ENCODE data around the gene USP38. TPM values are rescaled to one million over a fixed set of nuclear protein-coding genes. Genes with fewer than 3 reads are reported as not detected.
"Not testable (repeated sequence)": the region's sequence is repeated elsewhere in the genome, so short reads cannot be mapped to it uniquely, and the experiment has no call there.

USP38 gene
- total and polyA plus RNA-seq, 9 donors = 5.3 to 18.7 (median 13.4) TPM

DNA sequence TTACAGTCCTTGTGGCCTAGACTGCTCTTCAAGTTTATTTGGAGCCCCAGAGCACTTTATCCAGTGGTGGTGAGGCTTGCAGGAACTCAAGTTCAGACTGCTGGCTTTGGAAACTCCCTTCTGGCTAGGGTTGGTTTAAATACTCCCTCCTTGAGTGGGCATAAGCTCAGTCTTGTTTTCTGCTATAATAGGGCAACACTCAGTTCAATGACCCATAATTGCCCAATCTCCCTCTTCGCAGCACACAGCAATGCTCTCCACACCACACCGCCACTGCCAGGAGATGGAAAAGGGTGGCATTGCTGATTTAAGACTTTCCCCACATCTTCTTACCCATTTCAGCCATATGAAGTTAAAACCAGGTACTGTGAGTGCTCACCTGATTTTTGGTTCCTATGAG is 27.9 kb upstream of the USP38 start:
- intact Hi-C loops (cut with DNase I) = no loop called here
- Histone ChIP-seq H3K27ac (no peak overlapping the region), H3K27me3 (no peaks in the 10 kb centered on the region), H3K36me3 (no peaks in the 10 kb centered on the region), H3K4me3 (no peak overlapping the region), H3K9me3 (peaks cover 0 to 10% of the 10 kb centered on the region in 2 donors), H3K4me1 (ENCODE audit: insufficient read depth) (no peaks in the 10 kb centered on the region)
- WGBS, 3 donors = 95 to 99% (median 96%) methylated on average over 2 of the region's 2 CpGs
- TF ChIP-seq, protein P1, sequence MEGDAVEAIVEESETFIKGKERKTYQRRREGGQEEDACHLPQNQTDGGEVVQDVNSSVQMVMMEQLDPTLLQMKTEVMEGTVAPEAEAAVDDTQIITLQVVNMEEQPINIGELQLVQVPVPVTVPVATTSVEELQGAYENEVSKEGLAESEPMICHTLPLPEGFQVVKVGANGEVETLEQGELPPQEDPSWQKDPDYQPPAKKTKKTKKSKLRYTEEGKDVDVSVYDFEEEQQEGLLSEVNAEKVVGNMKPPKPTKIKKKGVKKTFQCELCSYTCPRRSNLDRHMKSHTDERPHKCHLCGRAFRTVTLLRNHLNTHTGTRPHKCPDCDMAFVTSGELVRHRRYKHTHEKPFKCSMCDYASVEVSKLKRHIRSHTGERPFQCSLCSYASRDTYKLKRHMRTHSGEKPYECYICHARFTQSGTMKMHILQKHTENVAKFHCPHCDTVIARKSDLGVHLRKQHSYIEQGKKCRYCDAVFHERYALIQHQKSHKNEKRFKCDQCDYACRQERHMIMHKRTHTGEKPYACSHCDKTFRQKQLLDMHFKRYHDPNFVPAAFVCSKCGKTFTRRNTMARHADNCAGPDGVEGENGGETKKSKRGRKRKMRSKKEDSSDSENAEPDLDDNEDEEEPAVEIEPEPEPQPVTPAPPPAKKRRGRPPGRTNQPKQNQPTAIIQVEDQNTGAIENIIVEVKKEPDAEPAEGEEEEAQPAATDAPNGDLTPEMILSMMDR (IDR thresholded peaks at IDR 0.05) = no peak
- TF ChIP-seq POLR2A (IDR thresholded peaks at IDR 0.05) (no peak), EP300 (IDR thresholded peaks at IDR 0.05) (no peak)
- no peak for DNase-seq

GRCh38 chr4:143163614-143164013 is 21.1 kb upstream of the USP38 start:
- Histone ChIP-seq H3K36me3 (no peaks in the 10 kb centered on the region), H3K27me3 (no peaks in the 10 kb centered on the region), H3K9me3 (peaks cover 0 to 7% of the 10 kb centered on the region in 2 donors), H3K27ac (no peak overlapping the region), H3K4me3 (no peak overlapping the region), H3K4me1 (ENCODE audit: insufficient read depth) (no peaks in the 10 kb centered on the region)
- TF ChIP-seq, protein P1 (IDR thresholded peaks at IDR 0.05) = no peak
- no peak for TF ChIP-seq EP300 (IDR thresholded peaks at IDR 0.05)
- TF ChIP-seq POLR2A (IDR thresholded peaks at IDR 0.05) = no peak
- intact Hi-C loops (cut with DNase I) = no loop called here
- no peak for DNase-seq

GRCh38 chr4:143166722-143167121 is 18.0 kb upstream of the USP38 start:
- H3K4me3 ChIP-seq; H3K27ac ChIP-seq; DNase-seq; H3K9me3 ChIP-seq; H3K27me3 ChIP-seq; H3K4me1 ChIP-seq (ENCODE audit: insufficient read depth); H3K36me3 ChIP-seq; intact Hi-C loops (cut with DNase I): not testable (repeated sequence)
- WGBS, 3 donors = 96% methylated on average over 11 of the region's 11 CpGs

GRCh38 chr4:143178923-143179322 is 5.8 kb upstream of the USP38 start:
- no peak for DNase-seq
- no peaks in the 10 kb centered on the region for H3K4me1 ChIP-seq (ENCODE audit: insufficient read depth)
- TF ChIP-seq EP300 (IDR thresholded peaks at IDR 0.05) = no peak
- TF ChIP-seq, protein P1 (IDR thresholded peaks at IDR 0.05) = no peak
- TF ChIP-seq POLR2A (IDR thresholded peaks at IDR 0.05) = no peak
- 96 to 97% (median 97%) methylated on average over 3 of the region's 3 CpGs for WGBS, 3 donors
- intact Hi-C loops (cut with DNase I) = no loop called here
- no peak overlapping the region for H3K27ac ChIP-seq
- H3K9me3 ChIP-seq = no peaks in the 10 kb centered on the region
- H3K4me3 ChIP-seq = no peak overlapping the region
- no peaks in the 10 kb centered on the region for H3K27me3 ChIP-seq
- H3K36me3 ChIP-seq = no peaks in the 10 kb centered on the region

DNA sequence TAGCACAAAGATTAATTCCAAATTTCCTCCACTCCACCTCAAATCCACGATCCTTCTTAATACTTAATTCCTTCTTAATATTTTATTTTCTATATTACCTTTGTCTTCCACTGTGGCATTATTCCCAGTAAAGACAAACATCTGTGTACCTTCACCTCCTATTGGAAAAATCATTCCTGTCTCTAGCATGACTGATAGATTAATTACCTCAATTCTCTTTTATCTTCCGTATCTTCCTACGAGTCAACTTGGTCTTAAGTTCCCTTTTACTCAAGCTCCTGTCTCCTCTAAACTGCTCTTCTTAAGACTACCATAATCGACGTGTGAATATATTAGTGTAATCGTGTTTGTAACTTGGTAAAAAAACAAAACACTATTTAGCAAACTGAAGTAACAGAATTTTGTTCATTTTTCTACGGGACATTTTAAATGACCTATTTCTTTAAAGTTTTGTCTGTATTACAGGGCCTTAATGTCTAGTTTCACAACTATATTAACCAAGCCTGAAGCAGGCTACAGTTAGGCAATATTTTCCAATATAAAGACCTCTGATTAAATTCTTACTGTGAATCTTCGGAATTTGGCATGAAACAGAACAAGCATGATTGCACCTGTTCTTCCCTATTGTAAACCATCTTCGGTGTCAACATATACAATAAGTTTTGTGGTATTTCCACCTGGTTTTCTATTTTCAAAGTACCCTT is 1.1 kb upstream of the USP38 start:
- Histone ChIP-seq H3K27me3 (no peaks in the 10 kb centered on the region), H3K36me3 (no peaks in the 10 kb centered on the region), H3K27ac (peak overlapping the region in 1 of 2 donors; percentile 82), H3K9me3 (no peaks in the 10 kb centered on the region), H3K4me1 (ENCODE audit: insufficient read depth) (no peaks in the 10 kb centered on the region), H3K4me3 (peak overlapping the region; percentile 71)
- 53 to 55% (median 55%) methylated on average over 9 of the region's 9 CpGs for whole genome bisulfite sequencing, 3 donors
- no peak for TF ChIP-seq EP300 (IDR thresholded peaks at IDR 0.05)
- no peak for TF ChIP-seq POLR2A (IDR thresholded peaks at IDR 0.05)
- TF ChIP-seq, protein P1 (IDR thresholded peaks at IDR 0.05) = no peak
- no peak for DNase-seq
- intact Hi-C loops (cut with DNase I) = no loop called here
